NCI-H2227 (cell line): Measurements from ENCODE around the gene LETM1.

Source experiments
- DNase-seq: peaks from one replicate; lab custom pipeline; 2025; ENCODE audit not compliant: unreplicated experiment; lab: John Stamatoyannopoulos, UW

The LETM1 gene

GRCh38 chr4:1808851-1809753 is 46.9 kb downstream of the LETM1 start:
- DNase-seq = no peak

- no peak for DNase-seq
These were observed 47.6 kb downstream of the LETM1 start for GRCh38 chr4:1808396-1808795.

GRCh38 chr4:1807332-1807777 is 48.6 kb downstream of the LETM1 start:
- peak; percentile 26 for DNase-seq

GRCh38 chr4:1806596-1807331 is 49.2 kb downstream of the LETM1 start:
- no peak for DNase-seq

- no peak for DNase-seq
These were observed 49.8 kb downstream of the LETM1 start for GRCh38 chr4:1806223-1806564.

- DNase-seq = no peak
These were observed 50.3 kb downstream of the LETM1 start for GRCh38 chr4:1805493-1806222.

GRCh38 chr4:1804638-1805492 is 51.1 kb downstream of the LETM1 start:
- no peak for DNase-seq

- DNase-seq = no peak
These were observed 52.2 kb downstream of the LETM1 start for GRCh38 chr4:1803523-1804423.

- DNase-seq = no peak
These were observed 53.0 kb downstream of the LETM1 start for GRCh38 chr4:1802720-1803522.

- no peak for DNase-seq
These were observed 53.7 kb downstream of the LETM1 start for GRCh38 chr4:1802151-1802715.

- DNase-seq = no peak
These were observed 54.5 kb downstream of the LETM1 start for GRCh38 chr4:1801286-1801958.

- no peak for DNase-seq
These were observed 55.2 kb downstream of the LETM1 start for GRCh38 chr4:1800805-1801204.

GRCh38 chr4:1799387-1800375 is 56.3 kb downstream of the LETM1 start:
- no peak for DNase-seq

GRCh38 chr4:1798580-1799386 is 57.2 kb downstream of the LETM1 start:
- no peak for DNase-seq

- no peak for DNase-seq
These were observed 57.9 kb downstream of the LETM1 start for GRCh38 chr4:1797861-1798579.
